ENCODE measurements around the gene MRPL48.
A peak's percentile ranks its signal among the peaks of the same experiment; 100 is the strongest.
"Not testable (repeated sequence)": the region's sequence is repeated elsewhere in the genome, so short reads cannot be mapped to it uniquely, and the experiment has no call there.

Gene MRPL48

DNA sequence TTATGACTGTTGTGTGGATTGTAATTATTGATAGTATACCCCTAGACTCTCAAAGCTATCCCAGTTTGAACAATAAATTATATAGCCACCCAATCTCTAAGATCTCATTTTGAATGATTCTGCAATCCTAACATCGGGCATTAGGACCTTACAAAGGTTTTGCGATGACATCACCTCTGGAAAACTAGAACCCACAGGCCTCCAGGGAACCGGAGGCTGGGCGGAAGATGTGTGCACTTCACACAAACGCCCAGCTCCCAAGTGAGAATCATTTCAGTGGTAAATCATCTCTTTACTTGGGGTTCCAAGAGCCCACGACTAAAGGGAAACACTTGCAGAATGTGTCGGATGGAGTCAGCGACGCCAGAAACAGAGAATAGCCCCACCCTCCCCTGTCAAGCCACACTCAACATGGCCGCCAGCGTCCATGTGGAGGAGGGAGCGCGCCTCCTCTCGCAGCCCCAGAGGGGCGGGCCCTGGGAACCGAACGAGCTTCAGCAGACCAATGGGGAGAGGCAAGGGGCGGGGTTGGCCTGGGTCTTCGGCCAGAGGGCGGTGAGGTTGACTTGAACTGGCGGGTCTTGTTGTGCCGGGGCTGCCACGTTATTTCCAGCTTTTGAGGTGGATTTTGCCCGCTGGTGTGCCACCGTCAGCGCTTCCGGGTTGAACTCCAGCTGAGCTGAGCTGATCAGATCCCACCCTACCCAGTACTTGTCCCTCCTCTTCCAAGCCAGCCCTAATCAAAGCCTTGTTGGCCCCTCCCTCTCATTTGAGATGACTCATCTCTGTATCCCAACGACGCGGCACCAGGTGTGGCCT lies 8.4 kb upstream of the MRPL48 start:
- peak; percentile 98 for DNase-seq

DNA sequence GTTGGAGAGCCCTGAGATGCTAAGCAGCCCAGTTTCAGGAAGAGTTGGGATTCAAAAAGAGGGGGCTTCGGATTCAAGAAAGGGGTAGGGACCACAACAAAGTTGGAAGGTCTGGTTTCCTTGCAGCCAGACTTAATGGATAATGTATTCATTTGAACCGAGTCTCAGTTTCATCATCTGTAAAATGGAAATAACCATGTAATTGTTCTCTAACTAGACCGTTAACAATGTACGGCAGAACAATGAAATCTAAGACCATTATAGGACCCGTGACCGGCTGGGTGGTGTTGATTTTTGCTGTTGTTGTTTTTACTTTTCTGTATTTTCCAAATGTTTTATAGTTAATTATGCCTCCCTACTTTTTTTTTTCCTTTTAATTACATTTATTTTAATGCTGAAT lies 6.4 kb upstream of the MRPL48 start:
- no peak for DNase-seq

DNA sequence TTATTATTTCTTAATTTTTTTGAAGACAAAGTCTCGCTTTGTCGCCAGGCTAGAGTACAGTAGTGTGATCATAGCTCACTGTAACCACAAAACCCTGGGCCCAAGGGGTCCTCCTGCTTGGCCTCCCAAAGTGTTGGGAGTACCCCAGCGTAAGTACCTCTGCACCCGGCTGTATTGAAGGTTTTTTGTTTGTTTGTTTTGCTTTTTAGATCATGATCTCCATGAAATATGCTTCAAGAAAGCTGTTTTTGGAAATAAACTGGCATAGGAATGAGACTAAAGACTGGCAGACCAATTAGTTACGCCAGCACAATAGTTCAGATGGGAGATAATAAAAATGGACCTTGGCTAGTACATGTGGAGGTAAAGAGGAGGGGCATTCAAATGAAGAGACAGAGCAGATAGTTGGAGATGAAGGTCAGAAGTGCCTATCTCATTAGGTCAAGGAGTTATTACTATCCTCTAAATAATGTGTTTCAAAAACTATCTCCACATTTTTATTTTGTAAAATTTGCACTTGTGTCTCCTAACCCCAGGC lies 4.1 kb upstream of the MRPL48 start:
- no peak for DNase-seq

DNA sequence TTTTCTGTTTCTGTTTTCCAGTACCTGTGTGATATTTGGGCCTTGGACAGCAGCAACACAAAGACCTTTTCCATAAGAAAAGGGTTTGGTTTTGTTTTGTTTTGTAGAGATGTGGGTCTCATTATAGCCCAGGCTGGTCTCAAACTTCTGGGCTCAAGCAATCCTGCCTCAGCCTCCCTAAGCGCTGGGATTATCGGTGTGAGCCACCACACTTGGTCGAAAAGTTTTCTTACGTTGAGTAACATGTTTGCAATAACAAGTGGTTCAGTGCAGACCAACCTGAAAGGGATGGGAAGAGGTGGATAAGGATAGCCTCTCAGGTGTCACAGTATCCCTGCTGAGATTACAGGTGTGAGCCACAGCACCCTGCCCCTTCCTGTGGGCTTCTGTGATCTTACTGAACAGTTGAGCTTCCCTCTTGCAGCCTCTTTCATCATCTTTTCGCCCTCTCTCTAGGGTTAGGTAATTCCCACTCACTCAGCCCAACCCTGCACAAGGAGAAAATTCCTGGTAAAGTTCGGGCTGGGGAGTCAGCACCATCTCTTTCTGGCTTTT lies 3.5 kb upstream of the MRPL48 start:
- peak; percentile 15 for DNase-seq

DNA sequence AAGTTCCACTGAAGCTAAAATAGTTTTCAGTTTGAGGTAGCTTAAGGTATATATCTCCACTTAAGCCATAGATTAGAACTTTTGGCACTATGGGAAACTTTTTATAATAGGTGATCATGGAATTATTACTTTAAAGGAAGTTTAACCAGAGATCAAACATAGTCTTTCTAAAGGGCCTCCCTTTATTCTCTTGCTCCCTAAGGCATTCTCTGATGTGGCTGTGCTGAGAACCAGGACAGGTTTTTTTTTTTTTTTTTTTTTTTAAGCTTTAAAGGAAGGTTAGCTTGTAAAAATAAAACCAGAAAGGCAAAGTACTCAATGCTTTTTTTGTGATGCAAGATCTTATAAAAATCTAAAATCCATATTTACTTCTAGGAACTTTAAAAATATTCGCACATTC lies 2.9 kb upstream of the MRPL48 start:
- DNase-seq: no peak

DNA sequence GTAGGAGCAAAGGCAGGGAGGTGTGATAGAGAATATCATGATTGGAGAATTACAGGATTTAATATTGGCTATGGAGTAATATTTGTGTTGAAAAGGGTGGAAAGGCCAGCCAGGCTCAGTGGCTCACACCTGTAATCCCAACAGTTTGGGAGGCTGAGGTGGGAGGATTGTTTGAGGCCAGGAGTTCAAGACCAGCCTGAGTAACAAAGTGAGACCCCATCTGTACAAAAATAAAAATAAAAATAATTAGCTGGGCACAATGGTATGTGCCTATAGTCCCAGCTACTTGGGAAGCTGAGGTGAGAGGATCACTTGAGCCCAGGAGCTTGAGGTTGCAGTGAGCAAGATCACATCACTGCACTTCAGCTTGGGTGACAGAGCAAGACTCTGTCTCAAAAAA lies 2.2 kb upstream of the MRPL48 start:
- DNase-seq: not testable (repeated sequence)

DNA sequence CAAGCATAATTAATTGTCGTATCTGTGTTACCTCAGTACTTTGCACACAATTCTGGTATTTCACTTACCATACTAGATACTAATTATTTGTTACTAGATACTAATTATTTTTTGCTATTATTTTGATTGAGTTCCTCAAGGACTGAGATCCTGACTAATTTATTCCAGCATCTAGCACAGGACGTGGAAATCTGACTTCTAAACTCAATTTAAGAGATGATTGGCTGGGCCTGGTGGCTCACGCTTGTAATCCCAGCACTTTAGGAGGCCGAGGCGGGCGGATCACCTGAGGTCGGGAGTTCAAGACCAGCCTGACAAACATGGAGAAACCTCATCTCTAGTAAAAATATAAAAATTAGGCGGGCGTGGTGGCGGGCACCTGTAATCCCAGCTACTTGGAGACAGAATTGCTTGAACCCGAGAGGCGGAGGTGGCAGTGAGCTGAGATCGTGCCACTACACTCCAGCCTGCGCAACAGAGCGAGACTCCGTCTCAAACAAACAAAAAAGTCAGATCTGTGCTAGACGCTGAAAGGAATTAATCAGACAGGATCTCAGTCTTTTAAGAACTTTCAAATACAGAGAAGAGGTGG lies 527 bp upstream of the MRPL48 start:
- DNase-seq: no peak

DNA sequence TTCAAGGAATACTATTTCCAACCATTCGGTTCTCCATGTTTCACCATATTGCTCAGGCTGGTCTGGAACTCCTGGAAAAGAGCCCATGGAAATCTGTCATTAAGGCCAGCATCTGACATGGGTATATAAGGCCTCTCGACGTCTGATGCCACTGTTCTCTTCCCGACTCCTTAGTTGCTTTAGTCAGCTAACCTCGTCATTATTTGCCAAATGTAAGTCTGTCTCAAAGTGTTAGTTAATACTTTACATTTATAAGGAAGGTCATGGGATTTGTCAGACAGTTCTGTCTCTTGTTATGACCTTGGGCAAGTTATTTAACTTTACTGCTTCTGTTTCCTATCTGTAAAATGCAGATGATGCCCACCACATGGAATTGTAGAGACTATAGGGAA lies 1.6 kb downstream of the MRPL48 start:
- DNase-seq: no peak

DNA sequence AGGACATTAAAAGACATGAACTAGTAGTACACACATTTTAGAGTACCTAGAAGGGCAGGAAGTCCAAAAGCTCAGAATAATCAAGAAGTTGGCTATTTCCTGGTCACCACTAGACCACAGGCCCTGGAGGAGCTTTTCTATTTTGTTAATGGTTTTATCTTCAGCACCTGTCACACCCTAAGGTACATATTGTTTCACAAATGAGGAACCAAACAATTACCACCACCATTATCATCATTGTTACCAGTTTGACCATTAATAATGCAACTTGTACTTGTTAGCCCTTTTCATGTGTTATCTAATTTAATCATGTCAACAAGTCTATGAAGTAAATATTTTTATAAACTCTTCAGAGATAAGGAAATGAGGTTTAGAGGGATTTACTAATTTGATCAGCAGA lies 4.9 kb downstream of the MRPL48 start:
- no peak for DNase-seq

DNA sequence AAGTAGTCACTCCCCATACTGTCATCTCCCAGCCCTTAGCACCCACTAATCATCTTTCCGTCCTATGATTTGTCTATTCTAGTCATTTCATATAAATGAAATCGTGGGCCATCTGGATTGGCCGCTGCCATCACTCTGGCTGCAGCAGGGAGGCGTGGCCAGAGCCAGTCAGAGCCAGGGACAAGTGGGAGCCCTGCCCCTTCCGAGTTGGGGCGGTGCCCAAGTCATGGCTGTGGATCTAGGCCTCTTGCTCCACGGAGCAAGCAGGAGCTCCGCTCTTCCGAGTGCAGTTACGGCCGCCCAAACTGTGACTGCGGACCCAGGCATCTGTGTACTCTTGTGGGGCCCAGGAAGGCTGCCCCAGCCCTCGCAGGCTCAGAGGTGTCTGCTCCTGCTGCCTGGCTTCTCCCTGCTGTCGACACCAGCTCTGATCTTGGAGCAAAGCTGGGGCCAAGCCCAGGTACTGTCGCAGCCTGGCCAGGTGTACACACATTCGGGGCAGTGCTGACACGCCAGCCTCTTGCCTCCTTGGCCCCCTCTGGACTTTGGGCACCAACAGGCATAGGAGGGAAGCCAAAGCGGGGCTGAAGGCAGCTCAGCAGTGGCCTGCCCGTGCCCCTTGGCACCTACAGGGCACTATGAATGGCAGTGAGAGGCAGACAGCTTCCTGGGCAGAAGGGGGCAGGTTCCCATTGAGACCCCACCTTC lies 8.4 kb downstream of the MRPL48 start:
- no peak for DNase-seq

DNA sequence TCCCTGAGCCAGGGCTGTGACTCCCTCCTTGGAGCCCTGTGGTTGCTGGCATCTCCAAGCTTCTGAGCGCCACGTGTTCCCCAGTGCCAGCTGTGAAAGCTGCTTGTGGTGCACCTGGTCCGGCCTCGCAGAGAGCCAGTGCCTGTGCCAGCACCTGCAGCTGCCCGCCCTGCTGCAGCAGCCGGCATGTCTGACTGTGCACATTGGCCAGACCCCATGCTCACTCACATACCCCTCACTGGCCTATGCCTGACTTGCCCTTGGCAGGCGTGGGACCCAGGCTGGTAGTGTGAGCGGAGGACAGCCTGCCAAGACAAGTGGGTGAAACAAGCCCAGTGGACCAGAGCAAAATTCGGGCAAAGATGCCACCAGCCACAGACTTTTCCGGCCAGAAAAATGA lies 9.8 kb downstream of the MRPL48 start:
- no peak for DNase-seq

DNA sequence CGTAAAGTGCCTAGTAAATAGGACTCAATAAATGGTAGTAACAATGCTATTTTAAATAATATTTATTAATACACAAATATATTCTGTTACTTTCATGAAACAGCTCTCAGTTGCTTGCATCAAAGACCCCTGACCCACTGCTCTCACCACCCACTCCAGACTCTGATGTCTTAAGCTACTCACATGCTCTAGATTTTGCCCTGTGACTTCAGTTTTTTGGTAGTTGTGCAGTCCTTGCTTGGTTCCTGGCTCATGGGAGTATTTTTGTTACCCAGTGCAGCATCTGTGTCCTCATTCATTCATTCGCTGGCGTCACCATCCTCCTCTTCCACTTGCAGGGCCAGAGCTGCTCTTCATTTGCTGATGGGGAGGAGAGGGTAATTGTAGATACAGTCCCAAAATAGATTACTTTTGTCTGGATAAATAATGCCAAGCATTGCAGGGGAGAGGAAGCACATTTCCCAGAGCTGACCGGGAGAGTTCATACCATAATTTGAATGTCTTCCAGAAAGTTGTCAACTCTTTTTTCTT lies 12.7 kb downstream of the MRPL48 start:
- DNase-seq: no peak

DNA sequence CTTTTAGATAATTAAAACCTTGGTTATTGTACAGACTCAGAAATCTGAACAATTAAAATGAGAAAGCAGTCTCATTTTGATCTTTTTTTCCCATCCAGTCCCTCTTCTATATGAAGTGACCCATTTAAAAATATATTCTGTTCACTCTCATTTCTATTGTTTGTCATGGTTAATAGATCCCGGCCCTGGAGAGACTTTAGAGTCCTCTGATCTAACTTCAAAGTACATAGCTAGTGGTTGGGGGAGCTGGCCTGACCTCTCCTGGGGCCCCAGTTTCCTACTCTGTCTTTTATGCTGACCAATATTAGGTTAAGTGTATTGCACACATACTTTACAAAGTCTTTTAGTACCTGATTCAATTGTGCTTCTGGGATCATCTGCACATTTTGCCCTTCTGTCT lies 13.5 kb downstream of the MRPL48 start:
- DNase-seq: no peak

DNA sequence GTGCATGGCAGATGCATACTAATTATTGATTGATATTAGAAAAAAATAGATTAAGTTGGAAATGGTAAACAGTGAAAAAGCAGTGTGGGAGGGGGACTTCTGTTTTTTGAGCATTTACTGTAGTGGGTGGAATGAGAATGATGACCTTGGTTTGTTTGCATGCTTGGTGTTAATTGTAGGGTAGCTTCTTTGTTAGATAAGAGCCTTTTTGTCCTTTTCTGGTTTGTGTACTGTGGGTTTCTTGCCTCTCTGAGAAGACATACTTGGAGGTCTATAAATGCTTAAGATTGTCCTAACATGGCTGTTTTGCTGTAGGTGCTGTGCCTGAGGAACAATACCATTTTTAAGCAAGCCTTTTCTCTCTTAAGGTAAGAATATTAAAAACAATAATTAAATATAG lies 17.0 kb downstream of the MRPL48 start:
- DNase-seq: no peak

DNA sequence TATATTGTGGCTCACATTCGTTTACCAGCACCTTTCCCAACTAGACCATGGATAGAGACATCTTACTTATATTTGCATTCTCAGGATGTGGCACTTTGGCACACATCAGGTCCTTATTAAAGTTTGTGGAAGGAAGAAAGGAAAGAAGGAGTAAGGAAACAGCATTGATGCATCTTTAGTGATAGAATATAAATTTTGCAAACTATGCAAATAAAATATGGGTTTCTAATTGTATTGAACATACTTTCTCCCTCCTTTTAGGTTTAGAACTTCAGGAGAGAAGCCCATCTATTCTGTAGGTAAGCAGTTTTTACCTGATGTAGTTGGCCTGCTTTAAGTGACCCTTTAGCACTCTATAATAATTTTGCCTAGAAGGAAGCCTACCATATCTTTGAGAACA lies 20.4 kb downstream of the MRPL48 start:
- no peak for DNase-seq

DNA sequence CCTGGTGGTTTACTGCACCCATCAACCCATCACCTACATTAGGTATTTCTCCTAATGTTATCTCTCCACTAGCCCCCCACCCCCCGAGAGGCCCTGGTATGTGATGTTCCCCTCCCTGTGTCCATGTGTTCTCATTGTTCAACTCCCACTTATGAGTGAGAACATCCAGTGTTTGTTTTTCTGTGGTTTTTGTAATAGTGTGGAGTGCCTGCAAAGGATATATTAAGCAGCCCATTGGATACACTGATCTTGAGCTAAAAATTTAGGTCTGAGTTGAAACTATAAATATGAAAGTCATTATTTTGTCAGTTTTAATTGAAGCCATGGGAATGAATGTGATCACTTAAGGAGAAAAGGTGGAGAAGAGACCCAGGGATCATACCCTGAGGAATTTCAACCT lies 23.0 kb downstream of the MRPL48 start:
- DNase-seq: no peak

DNA sequence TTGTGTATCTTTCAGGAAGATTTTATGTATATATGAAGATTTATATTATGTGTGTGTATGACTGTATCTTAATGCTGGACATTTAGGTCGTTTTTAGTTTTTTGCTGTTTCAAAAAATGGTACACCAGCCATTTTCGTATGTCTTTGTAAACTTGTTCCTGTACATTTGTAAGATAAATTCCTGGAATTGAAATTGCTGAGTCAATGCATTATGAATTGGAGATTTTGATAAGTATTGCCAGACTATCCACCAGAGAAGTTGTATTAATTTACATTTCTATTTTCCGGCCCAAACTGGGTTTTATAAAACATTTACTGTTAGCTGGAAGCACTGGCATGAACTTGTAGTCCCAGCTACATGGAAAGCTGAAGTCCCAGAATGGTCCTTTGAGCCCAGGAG lies 24.6 kb downstream of the MRPL48 start:
- DNase-seq: no peak

DNA sequence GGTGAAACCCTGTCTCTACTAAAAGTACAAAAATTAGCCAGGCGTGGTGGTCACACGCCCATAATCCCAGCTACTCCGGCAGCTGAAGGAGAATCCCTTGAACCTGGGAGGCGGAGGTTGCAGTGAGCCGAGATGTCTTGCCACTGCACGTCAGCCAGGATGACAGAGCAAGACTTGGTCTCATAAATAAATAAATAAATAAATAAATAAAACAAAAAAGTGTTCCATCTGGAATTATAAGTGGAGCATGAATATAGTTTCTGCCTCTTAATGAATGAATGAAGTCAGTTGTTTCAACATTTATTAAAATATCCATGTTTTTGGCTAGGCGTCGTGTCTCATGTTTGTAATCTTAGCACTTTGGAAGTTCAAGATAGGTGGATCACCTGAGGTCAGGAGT lies 27.1 kb downstream of the MRPL48 start:
- DNase-seq: no peak

DNA sequence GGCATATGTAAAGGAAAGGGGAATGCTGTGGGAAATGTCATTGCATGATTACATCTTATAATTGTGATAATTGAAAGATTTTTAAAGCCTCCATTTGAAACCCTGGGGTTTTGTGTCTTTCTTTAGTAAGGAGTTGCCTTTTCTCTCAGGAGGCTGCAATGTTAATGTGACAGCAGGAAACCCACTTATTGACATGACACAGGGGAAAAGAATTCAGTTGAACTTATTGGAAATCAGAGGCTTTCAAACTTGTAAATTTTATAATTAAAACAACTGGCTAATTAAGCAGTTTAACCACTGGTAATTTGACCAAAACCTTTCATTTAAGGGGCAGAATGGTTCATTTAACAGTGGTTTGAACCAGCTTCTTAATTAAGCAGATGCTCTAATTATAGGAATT lies 31.2 kb downstream of the MRPL48 start:
- DNase-seq: no peak

DNA sequence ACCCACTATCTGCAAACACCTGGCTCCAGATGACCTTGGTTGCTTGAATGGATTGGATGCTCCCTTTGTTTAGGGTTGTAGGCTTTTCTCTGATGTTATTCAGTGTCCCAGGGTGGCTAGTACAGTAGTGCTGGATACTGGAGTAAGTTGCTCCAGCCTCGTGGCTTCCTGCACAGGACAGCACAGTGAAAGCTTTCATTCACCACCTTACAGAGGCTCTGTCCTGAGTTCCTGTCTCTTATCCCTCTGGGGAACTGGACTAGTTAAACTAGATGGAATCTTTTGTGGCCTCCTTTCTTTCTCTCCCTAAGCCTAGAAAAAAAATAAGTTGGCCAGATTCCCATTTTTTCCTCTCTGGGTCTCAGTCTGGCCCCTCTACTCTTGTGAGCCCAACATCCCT lies 42.6 kb downstream of the MRPL48 start:
- no peak for DNase-seq

DNA sequence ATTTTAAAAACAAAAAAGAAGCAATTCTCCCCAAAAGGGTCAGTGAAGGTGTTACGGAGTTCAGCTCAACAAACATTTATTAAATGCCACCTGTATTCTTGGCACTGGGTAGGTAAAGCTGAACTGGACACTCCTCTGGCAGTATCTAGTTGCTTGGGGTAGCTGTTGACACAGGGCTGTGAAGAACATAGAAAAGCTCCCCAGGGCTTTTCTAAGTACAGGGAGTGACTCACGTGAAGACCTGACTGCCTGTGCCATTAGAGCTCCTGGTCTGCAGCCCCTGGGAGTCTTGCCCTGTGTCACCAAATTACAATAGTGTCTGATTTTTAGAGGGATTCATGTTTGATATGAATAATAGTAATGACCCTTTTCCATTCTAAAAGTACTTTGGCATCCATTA lies 45.4 kb downstream of the MRPL48 start:
- no peak for DNase-seq

DNA sequence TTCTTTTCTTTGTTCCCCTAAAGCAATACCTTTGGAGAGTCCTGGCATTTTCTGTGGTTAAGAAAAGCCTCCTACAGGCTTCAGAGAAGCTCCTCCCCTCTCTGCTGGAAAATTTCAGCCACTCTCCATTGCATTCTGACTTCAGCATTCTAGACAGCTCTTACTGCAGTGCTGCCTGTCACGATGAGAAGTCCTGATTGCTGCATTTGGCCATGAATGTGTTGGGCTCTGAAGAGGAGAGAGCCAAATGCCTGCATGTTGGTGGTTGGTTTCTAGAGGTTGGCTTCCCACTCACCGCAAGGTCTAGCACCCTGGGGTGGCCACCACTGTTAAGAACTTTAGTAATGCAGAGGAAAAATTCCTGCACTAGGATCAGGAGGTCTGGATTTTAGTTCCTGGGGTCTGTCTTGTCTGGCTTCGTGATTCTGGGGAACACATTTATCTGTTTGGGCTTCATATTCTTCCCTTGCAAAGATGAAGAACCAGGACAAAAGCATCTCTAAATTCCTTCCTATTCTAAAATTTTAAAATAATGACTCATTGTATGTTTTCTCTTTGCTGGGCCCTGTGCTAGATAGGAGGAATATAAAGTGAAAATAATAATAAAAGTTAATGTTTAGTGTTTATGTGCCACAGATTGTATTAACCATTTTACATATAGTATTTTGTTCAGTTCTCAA lies 50.9 kb downstream of the MRPL48 start:
- DNase-seq: no peak

DNA sequence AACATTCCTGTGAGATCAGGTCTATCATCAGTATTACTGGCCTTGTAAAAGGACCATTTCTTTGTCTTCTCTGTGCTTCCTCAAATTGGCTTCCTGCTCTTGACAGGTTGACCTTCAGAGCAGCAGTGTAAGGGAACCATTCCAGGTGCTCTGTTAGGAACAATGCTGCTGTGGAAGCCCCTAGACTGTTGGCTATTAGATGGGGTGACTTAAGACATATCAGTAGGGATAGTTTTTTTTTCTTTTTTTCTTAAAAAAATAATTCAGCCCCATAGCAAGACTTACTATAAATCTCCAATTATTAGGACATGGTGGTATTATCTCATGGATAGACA lies 51.4 kb downstream of the MRPL48 start:
- DNase-seq: no peak

All from DMS153 (cell line).